ENCODE results near the gene HECTD4.

- no peak for TF ChIP-seq EZH2 (IDR thresholded peaks at IDR 0.05; ENCODE audit: low read length, unreplicated experiment)
- no peak for TF ChIP-seq CTCF (conservative IDR thresholded peaks at IDR 0.05; ENCODE audit: low read depth, low read length)
These were observed 53.6 kb downstream of the HECTD4 start for GRCh38 chr12:112328456-112329124.

Measured in PC-3 (cell line).